ENCODE results near the gene RAD51B. TPM values are rescaled to one million over a fixed set of nuclear protein-coding genes. Genes with fewer than 3 reads are reported as not detected.

RAD51B gene
- total RNA-seq, 1 donor from 2014 or later: 16.7 TPM

DNA sequence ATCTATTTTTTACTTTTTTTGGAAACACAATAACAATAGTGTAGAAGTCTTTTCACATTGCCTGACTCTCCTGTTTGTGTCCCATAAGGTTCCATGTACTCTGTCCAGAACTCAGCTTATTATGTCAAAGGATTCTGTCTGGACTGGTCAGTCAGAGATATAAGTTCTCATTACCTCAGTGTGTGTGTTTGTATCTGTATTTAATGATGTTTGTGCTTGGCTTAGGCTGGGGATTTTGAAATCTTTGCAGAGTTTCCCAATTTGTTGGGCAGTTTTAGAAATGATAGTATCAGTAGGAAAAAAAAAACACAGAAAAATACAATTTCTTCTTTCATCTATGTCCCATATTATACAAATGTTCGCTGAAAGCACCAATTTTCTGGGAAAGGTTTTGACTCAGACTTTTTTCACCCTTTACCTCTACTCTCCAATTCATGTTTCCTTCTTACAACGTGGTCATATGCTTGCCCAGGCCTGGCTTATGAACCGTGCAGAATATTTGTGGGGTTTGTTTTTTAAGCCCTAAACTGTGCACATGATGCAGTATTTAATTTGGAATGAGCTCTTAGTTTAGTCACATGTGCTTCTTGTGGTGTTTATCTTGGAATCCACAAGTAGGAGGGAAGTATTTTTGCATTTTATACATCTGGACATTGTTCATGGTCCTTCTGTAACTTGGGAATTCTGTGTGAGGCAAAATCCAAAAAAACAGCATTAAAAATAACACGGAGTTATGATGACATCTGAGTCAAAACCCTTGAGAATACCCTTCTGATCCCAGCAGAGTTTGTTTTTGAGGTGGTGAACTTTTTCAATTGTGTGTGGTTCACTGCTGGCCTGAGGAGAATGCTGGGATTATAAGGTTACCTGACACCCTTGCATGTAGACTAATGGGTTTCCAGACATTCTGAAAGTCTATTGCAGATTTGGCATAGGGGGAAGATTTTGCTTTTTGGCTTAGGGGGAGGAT is 121.2 kb downstream of the RAD51B start:
- H3K9me3 Mint-ChIP-seq: no peaks in the 10 kb centered on the region
- H3K4me1 Mint-ChIP-seq: peaks cover 51% of the 10 kb centered on the region
- H3K4me3 Mint-ChIP-seq: peak overlapping the region; percentile 45
- H3K27me3 Mint-ChIP-seq (ENCODE audit: low read depth): no peaks in the 10 kb centered on the region
- H3K27ac Mint-ChIP-seq (ENCODE audit: unreplicated experiment): peak overlapping the region; percentile 28
- no peaks in the 10 kb centered on the region for H3K36me3 Mint-ChIP-seq (ENCODE audit: low read depth)
- TF ChIP-seq, protein P1, sequence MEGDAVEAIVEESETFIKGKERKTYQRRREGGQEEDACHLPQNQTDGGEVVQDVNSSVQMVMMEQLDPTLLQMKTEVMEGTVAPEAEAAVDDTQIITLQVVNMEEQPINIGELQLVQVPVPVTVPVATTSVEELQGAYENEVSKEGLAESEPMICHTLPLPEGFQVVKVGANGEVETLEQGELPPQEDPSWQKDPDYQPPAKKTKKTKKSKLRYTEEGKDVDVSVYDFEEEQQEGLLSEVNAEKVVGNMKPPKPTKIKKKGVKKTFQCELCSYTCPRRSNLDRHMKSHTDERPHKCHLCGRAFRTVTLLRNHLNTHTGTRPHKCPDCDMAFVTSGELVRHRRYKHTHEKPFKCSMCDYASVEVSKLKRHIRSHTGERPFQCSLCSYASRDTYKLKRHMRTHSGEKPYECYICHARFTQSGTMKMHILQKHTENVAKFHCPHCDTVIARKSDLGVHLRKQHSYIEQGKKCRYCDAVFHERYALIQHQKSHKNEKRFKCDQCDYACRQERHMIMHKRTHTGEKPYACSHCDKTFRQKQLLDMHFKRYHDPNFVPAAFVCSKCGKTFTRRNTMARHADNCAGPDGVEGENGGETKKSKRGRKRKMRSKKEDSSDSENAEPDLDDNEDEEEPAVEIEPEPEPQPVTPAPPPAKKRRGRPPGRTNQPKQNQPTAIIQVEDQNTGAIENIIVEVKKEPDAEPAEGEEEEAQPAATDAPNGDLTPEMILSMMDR (conservative IDR thresholded peaks at IDR 0.05): no peak
- no peak for DNase-seq (ENCODE audit: low read depth, low spot score)

- Mint-ChIP-seq H3K27ac (ENCODE audit: unreplicated experiment) (peak overlapping the region; percentile 88), H3K27me3 (ENCODE audit: low read depth) (no peaks in the 10 kb centered on the region), H3K9me3 (no peaks in the 10 kb centered on the region), H3K36me3 (ENCODE audit: low read depth) (no peaks in the 10 kb centered on the region), H3K4me1 (peaks cover 51% of the 10 kb centered on the region), H3K4me3 (peak overlapping the region; percentile 45)
- DNase-seq (ENCODE audit: low read depth, low spot score): peak; percentile 2
- TF ChIP-seq, protein P1 (conservative IDR thresholded peaks at IDR 0.05): no peak
Measured at GRCh38 chr14:67941456-67942018, 122.0 kb downstream of the RAD51B start.

DNA sequence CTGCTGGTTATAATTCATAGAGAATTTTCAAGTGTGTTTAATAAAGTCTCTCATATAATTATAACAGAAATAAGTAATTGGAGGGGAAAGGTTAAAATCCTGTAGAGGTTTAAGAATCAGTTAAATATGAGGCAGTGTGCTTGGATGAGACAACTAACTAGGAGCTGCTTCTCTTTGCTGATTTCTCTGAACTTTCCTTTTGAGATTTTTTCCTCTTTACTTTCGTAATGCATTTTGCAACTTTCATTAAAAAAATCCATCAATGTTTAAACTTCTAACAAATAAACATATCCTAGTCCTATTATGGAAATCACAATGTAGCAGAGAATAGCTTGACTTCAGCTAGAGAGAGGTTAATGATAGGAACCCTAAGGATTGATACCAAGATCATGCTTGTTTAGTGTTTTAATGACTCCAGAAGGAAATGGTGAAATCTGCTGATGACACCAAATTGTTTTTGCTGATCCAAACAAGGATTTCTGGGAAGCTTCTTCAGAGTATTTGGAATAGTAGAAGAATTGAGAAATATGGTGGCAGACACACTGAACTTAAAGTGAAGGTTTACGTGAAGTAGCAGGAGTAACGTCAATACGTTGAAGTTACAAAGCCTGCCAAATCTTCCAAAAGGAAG is 122.6 kb downstream of the RAD51B start:
- Mint-ChIP-seq H3K27ac (ENCODE audit: unreplicated experiment) (peak overlapping the region; percentile 70), H3K4me3 (peak overlapping the region; percentile 45), H3K36me3 (ENCODE audit: low read depth) (no peaks in the 10 kb centered on the region), H3K27me3 (ENCODE audit: low read depth) (no peaks in the 10 kb centered on the region), H3K9me3 (no peaks in the 10 kb centered on the region), H3K4me1 (peaks cover 51% of the 10 kb centered on the region)
- TF ChIP-seq, protein P1 (conservative IDR thresholded peaks at IDR 0.05): no peak
- no peak for DNase-seq (ENCODE audit: low read depth, low spot score)

DNA sequence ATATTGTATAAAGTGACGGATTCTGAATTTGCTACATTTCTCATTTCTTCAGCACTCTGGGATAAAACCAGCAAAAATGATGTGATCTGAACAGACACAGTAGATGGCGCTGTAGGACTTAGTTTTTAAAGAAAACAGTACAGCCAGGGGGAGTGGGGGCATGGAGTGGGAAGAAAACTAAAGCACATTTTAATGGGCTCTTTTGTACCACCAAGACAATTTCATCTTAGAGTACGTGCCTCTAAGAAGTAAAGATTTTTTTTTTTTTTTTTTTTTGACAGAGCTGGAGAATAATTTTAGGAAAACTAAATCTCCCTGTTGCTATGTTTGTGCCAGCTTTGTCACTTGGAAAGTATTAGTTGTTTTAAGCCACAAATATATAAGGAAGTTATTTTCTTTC is 124.4 kb downstream of the RAD51B start:
- H3K4me1 Mint-ChIP-seq: peaks cover 46% of the 10 kb centered on the region
- H3K4me3 Mint-ChIP-seq: no peak overlapping the region
- no peaks in the 10 kb centered on the region for H3K27me3 Mint-ChIP-seq (ENCODE audit: low read depth)
- no peak overlapping the region for H3K27ac Mint-ChIP-seq (ENCODE audit: unreplicated experiment)
- TF ChIP-seq, protein P1 (conservative IDR thresholded peaks at IDR 0.05): peak; percentile 87
- H3K9me3 Mint-ChIP-seq: peaks cover under 1% of the 10 kb centered on the region
- no peaks in the 10 kb centered on the region for H3K36me3 Mint-ChIP-seq (ENCODE audit: low read depth)
- peak; percentile 73 for DNase-seq (ENCODE audit: low read depth, low spot score)

DNA sequence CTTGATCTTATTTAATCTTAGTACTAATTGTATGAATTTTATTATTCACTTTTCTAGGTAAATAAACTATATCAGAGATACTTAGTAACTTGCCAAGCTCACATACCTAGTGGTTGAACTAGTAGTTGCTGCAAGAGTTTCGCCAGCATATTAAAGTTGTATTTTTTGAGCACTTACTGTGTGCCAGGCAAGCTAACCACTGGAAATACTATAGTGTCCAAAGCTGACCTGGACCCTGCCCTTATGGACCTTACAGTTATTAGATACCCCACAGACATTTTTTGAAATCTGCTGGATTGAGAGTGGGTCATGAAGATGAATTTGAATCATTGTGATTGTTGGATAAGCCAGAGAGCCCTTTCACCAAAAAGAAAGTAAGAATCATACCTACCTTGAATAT is 125.0 kb downstream of the RAD51B start:
- TF ChIP-seq, protein P1 (conservative IDR thresholded peaks at IDR 0.05): no peak
- Mint-ChIP-seq H3K27ac (ENCODE audit: unreplicated experiment) (no peak overlapping the region), H3K36me3 (ENCODE audit: low read depth) (peaks cover 4% of the 10 kb centered on the region), H3K27me3 (ENCODE audit: low read depth) (no peaks in the 10 kb centered on the region), H3K4me3 (no peak overlapping the region), H3K4me1 (peaks cover 45% of the 10 kb centered on the region), H3K9me3 (peaks cover 7% of the 10 kb centered on the region)
- DNase-seq (ENCODE audit: low read depth, low spot score): no peak
